ENCODE data around the gene ADIPOR2. TPM values are rescaled to one million over a fixed set of nuclear protein-coding genes. Genes with fewer than 3 reads are reported as not detected.

ADIPOR2 gene
- total and polyA plus RNA-seq, 12 donors, result 18.5 to 47.7 (median 41.6) TPM

- no peak overlapping the region for H3K4me3 ChIP-seq
- intact Hi-C loops (cut with DNase I), result loop anchor here in 1 of 10 donors (5.0 kb wide), 1 partner anchor 64 kb away; no protein-coding TSS in a partner anchor
- ATAC-seq, result peak in 5 of 8 donors; percentile 32 to 74 (median 52)
- H3K27ac ChIP-seq, result no peak overlapping the region
- H3K27me3 ChIP-seq, result no peaks in the 10 kb centered on the region
- peaks cover 0 to 38% (median 0%) of the 10 kb centered on the region in 9 donors for H3K36me3 ChIP-seq
- TF ChIP-seq CTCF (IDR thresholded peaks at IDR 0.05), result no peak
- H3K4me1 ChIP-seq, result peaks cover 0 to 61% (median 37%) of the 10 kb centered on the region in 9 donors
- WGBS, 2 donors, result 72 to 77% methylated on average over 4 of the region's 4 CpGs
- DNase-seq, result no peak
- no peaks in the 10 kb centered on the region for H3K9me3 ChIP-seq
Observed at GRCh38 chr12:1776170-1776921, 85.5 kb downstream of the ADIPOR2 start.

- no peak overlapping the region for H3K27ac ChIP-seq
- no peaks in the 10 kb centered on the region for H3K9me3 ChIP-seq
- H3K4me1 ChIP-seq, result peaks cover 0 to 66% (median 39%) of the 10 kb centered on the region in 9 donors
- peaks cover 0 to 41% (median 0%) of the 10 kb centered on the region in 9 donors for H3K36me3 ChIP-seq
- H3K27me3 ChIP-seq, result no peaks in the 10 kb centered on the region
- H3K4me3 ChIP-seq, result no peak overlapping the region
- TF ChIP-seq CTCF (IDR thresholded peaks at IDR 0.05), result no peak
- 93 to 96% methylated on average over 5 of the region's 5 CpGs for WGBS, 2 donors
- intact Hi-C loops (cut with DNase I), result loop anchor here in 1 of 10 donors (5.0 kb wide), 1 partner anchor 65 kb away; no protein-coding TSS in a partner anchor
- DNase-seq (no peak), ATAC-seq (no peak)
Observed at GRCh38 chr12:1777798-1778197, 86.9 kb downstream of the ADIPOR2 start.

- Histone ChIP-seq H3K4me3 (no peak overlapping the region), H3K27ac (peak overlapping the region in 2 of 10 donors; percentile 32 to 44), H3K4me1 (peaks cover 0 to 64% (median 39%) of the 10 kb centered on the region in 9 donors), H3K36me3 (peaks cover 0 to 45% (median 0%) of the 10 kb centered on the region in 9 donors), H3K9me3 (no peaks in the 10 kb centered on the region), H3K27me3 (no peaks in the 10 kb centered on the region)
- DNase-seq, result no peak
- WGBS, 2 donors, result 74 to 90% methylated on average over 4 of the region's 4 CpGs
- no peak for TF ChIP-seq CTCF (IDR thresholded peaks at IDR 0.05)
- no peak for ATAC-seq
- intact Hi-C loops (cut with DNase I), result loop anchor here in 1 of 10 donors (5.0 kb wide), 1 partner anchor 67 kb away; no protein-coding TSS in a partner anchor
Observed at GRCh38 chr12:1778911-1779310, 88.0 kb downstream of the ADIPOR2 start.

- intact Hi-C loops (cut with DNase I), result loop anchor here in 3 of 10 donors (5.0 to 10.0 kb wide), 3 partner anchors 67 to 82 kb away; no protein-coding TSS in a partner anchor
Observed at GRCh38 chr12:1779783-1780182, 88.9 kb downstream of the ADIPOR2 start.

More at GRCh38 chr12:1779783-1780182, 88.9 kb downstream of the ADIPOR2 start:
- Histone ChIP-seq H3K9me3 (no peaks in the 10 kb centered on the region), H3K36me3 (peaks cover 0 to 48% (median 7%) of the 10 kb centered on the region in 9 donors), H3K4me3 (no peak overlapping the region), H3K4me1 (peaks cover 0 to 57% (median 35%) of the 10 kb centered on the region in 9 donors), H3K27ac (peak overlapping the region in 3 of 10 donors; percentile 32 to 44 (median 43)), H3K27me3 (no peaks in the 10 kb centered on the region)
- 53 to 61% methylated on average over 1 of the region's 1 CpG for WGBS, 2 donors
- ATAC-seq (peak; percentile 40 to 81 (median 64)), DNase-seq (no peak)
- TF ChIP-seq CTCF (IDR thresholded peaks at IDR 0.05), result no peak
